ENCODE data around the gene ARID5B. TPM values are rescaled to one million over a fixed set of nuclear protein-coding genes. Genes with fewer than 3 reads are reported as not detected.

Gene ARID5B
- total and polyA plus RNA-seq, 2 donors (not counting 3 experiments of a cell fraction or from before 2014, with no cell fraction given), result 5.6 to 8.9 TPM

DNA sequence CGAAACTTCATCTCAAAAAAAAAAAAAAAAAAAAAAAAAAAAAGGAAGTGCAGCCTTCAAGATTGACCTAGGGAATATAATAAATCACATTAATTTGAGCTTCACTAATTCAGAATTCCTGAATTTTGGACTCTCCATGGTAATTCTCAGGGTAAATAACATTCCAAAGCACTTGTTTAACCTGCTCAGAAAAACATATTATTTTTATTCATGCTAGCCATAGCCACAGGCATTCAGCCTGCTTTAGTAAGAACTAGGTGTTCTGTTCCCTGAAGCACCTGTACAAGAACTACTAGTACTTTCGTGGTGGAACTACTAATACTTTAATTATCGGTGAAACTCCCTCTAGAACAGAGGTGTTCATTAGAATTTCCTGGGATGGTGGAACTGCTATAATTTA is 197.8 kb downstream of the ARID5B start:
- no peaks in the 10 kb centered on the region for H3K27me3 ChIP-seq (ENCODE audit: control insufficient read depth in 2 of 2, insufficient read depth in 2 of 2, low read length in 2 of 2)
- no peaks in the 10 kb centered on the region for H3K9me1 ChIP-seq (replicated peaks; ENCODE audit: control insufficient read depth, extremely low read depth, insufficient read depth, low read length)
- no peak overlapping the region for H3K4me3 ChIP-seq (replicated peaks in 1 of 3; ENCODE audit: insufficient read depth in 1 of 3, low read depth in 1 of 3, low read length in 3 of 3)
- ChIA-PET POLR2A (no interaction called here), CTCF (interaction anchor here (0.6 kb wide), 1 partner anchor 50 kb away, joined by 5 read pairs; no protein-coding TSS in a partner anchor)
- intact Hi-C loops (cut with micrococcal nuclease) (no loop called here), dilution Hi-C loops (cut with MboI; ENCODE audit: extremely low pct_ligation_motif_present, low sequenced_read_pairs) (no loop called here)
- H2AFZ ChIP-seq (ENCODE audit: low read depth, low read length), result no peak overlapping the region
- H4K20me1 ChIP-seq (replicated peaks; ENCODE audit: control insufficient read depth, extremely low read depth, insufficient read depth, low read length), result no peaks in the 10 kb centered on the region
- no peaks in the 10 kb centered on the region for H3K79me2 ChIP-seq (ENCODE audit: control insufficient read depth, insufficient read depth, low read length)
- H3K9ac ChIP-seq (replicated peaks; ENCODE audit: extremely low read depth, insufficient read depth, low read length), result no peak overlapping the region
- H3K4me2 ChIP-seq (ENCODE audit: insufficient read depth, low read length), result no peak overlapping the region
- FAIRE-seq, result no peak
- no peaks in the 10 kb centered on the region for H3K36me3 ChIP-seq (ENCODE audit: control insufficient read depth in 2 of 2, extremely low read depth in 1 of 2, insufficient read depth in 2 of 2, low read length in 2 of 2)
- no TSS peak for BruUV-seq (replicated peaks)
- no peak overlapping the region for H3K27ac ChIP-seq (ENCODE audit: insufficient read depth, low read depth, low read length)
- TF ChIP-seq FOS (IDR thresholded peaks at IDR 0.05; ENCODE audit: borderline replicate concordance, insufficient read depth, low read length) (no peak), JUN (IDR thresholded peaks at IDR 0.05; ENCODE audit: borderline replicate concordance, insufficient read depth, insufficient read length, low read depth) (no peak)
- no peaks in the 10 kb centered on the region for H3K9me3 ChIP-seq (replicated peaks; ENCODE audit: control insufficient read depth, insufficient read depth, low read length)
- H3K4me1 ChIP-seq (ENCODE audit: control insufficient read depth, extremely low read depth, insufficient read depth, low read length), result peaks cover 3% of the 10 kb centered on the region
- DNase-seq (ENCODE audit: low read depth, low spot score), result no peak

DNA sequence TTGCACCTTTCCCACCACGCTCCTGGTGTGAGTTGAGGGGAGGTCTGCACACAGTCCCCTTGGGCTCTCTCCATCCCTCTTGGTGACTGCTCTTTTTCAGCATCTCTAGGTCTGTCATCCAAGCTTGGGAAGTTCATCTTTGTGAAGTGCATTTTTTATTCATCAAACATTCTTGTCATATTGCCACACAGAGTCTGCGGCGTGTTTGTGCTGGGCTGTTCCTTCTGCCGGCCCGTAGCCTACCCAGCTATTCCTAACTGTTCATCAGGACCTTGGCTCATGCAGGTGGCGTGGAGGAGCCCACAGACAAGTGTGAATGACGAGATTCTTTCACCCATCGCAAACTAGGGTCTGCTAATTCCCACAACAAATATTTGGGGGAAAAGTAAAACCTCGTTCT is 202.4 kb downstream of the ARID5B start:
- POLR2A ChIA-PET, result interaction anchor here (0.5 kb wide), 1 partner anchor 14 kb away, joined by 3 read pairs; no protein-coding TSS in a partner anchor
- CTCF ChIA-PET, result no interaction called here

More for the DNA sequence above, 202.4 kb downstream of the ARID5B start:
- Histone ChIP-seq H3K4me3 (replicated peaks in 1 of 3; ENCODE audit: insufficient read depth in 1 of 3, low read depth in 1 of 3, low read length in 3 of 3) (no peak overlapping the region), H2AFZ (ENCODE audit: low read depth, low read length) (no peak overlapping the region), H3K27ac (ENCODE audit: insufficient read depth, low read depth, low read length) (no peak overlapping the region), H3K4me1 (ENCODE audit: control insufficient read depth, extremely low read depth, insufficient read depth, low read length) (peaks cover 1% of the 10 kb centered on the region), H3K27me3 (ENCODE audit: control insufficient read depth in 2 of 2, insufficient read depth in 2 of 2, low read length in 2 of 2) (no peaks in the 10 kb centered on the region), H3K36me3 (ENCODE audit: control insufficient read depth in 2 of 2, extremely low read depth in 1 of 2, insufficient read depth in 2 of 2, low read length in 2 of 2) (no peaks in the 10 kb centered on the region), H3K4me2 (ENCODE audit: insufficient read depth, low read length) (no peak overlapping the region), H3K79me2 (ENCODE audit: control insufficient read depth, insufficient read depth, low read length) (no peaks in the 10 kb centered on the region), H3K9ac (replicated peaks; ENCODE audit: extremely low read depth, insufficient read depth, low read length) (no peak overlapping the region), H4K20me1 (replicated peaks; ENCODE audit: control insufficient read depth, extremely low read depth, insufficient read depth, low read length) (no peaks in the 10 kb centered on the region), H3K9me3 (replicated peaks; ENCODE audit: control insufficient read depth, insufficient read depth, low read length) (no peaks in the 10 kb centered on the region), H3K9me1 (replicated peaks; ENCODE audit: control insufficient read depth, extremely low read depth, insufficient read depth, low read length) (no peaks in the 10 kb centered on the region)
- BruUV-seq (replicated peaks), result no TSS peak
- FAIRE-seq (no peak), DNase-seq (ENCODE audit: low read depth, low spot score) (no peak)
- intact Hi-C loops (cut with micrococcal nuclease) (no loop called here), dilution Hi-C loops (cut with MboI; ENCODE audit: extremely low pct_ligation_motif_present, low sequenced_read_pairs) (no loop called here)
- TF ChIP-seq EZH2 (IDR thresholded peaks at IDR 0.05; ENCODE audit: borderline replicate concordance, low read depth, low read length, severe bottlenecking), result no peak

All from endothelial cell of umbilical vein (primary cell).